HG02973 (cell line): ENCODE measurements around the gene GSK3B.
"Not testable (repeated sequence)": the region's sequence is repeated elsewhere in the genome, so short reads cannot be mapped to it uniquely, and the experiment has no call there.

ENCODE experiments used
- ATAC-seq: cut with Tn5 transposase; IDR thresholded peaks from one replicate; pipeline ENCODE4 v1.9.1; 2021; ENCODE audit warnings: moderate library complexity; ENCODE audit not compliant: unreplicated experiment

GSK3B gene

GRCh38 chr3:120018299-120018698, 75.9 kb downstream of the GSK3B start:
- no peak for ATAC-seq

DNA sequence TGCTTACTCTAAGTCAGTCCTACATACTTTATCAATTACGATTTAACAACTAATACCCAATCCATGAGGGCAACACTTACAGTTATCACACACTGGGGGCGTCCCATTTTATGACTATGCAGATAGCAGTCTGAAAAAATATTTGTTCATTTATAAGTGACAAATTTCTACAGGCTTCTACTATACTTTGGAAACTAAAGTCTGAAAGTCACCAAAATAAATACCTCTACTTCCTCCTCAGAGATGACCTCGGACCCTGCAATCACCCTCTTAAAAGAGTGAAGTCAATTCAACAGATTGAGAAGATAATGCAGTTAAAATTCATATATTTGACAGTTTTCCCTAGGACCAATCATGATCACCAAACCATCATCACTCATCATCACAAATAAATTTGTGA, 76.6 kb downstream of the GSK3B start:
- ATAC-seq, result no peak

DNA sequence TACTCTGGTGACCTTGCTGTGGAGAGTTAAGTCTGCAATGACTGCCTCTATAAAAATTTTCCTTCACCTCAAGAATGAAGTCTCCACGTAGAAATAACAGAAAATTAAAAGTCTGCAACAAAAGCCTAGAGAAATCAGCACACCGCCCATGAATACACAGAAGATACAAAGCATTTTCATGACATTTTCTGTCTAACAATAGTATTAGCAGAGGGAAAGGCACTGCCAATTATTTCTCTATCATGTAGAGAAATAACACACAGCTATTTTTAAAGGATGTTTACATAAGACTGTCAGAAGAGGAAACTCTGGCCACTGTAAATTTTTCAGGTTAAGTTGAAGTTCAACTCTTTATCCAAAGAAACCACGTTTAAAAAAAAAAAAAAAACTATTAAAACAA, 80.8 kb downstream of the GSK3B start:
- no peak for ATAC-seq

DNA sequence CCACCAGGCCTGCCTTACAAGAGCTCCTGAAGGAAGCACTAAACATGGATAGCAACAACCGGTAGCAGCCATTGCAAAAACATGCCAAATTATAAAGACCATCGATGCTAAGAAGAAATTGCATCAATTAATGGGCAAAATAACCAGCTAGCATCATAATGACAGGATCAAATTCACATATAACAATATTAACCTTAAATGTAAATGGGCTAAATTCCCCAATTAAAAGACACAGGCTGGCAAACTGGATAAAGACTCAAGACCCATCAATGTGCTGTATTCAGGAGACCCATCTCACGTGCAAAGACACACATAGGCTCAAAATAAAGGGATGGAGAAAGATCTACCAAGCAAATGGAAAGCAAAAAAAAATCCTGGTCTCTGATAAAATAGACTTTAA, 88.5 kb downstream of the GSK3B start:
- ATAC-seq, result not testable (repeated sequence)

DNA sequence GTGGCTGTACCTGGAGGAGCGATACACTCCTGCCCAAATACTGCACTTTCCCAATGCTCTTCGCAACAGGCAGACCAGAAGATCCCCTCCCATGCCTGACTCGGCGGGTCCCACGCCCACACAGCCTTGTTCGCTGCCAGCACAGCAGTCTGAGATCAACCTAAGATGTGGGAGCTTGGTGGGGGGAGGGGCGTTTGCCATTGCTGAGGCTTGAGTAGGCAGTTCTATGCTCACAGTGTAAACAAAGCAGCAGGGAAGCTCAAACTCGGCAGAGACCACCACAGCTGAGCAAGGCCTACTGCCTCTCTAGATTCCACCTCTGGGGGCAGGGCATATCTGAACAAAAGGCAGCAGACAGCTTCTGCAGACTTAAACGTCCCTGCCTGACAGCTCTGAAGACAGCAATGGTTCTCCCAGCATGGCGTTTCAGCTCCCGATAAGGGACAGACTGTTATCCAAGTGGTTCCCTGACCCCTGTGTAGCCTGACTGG, 90.2 kb downstream of the GSK3B start:
- ATAC-seq, result not testable (repeated sequence)

GRCh38 chr3:119998166-119998565, 96.1 kb downstream of the GSK3B start:
- no peak for ATAC-seq

GRCh38 chr3:119990888-119991287, 103.4 kb downstream of the GSK3B start:
- ATAC-seq, result no peak

- ATAC-seq, result no peak
These were observed 104.1 kb downstream of the GSK3B start for GRCh38 chr3:119989981-119990655.

GRCh38 chr3:119986812-119987211, 107.4 kb downstream of the GSK3B start:
- not testable (repeated sequence) for ATAC-seq

GRCh38 chr3:119981386-119981785, 112.9 kb downstream of the GSK3B start:
- no peak for ATAC-seq

GRCh38 chr3:119978554-119979208, 115.6 kb downstream of the GSK3B start:
- no peak for ATAC-seq

DNA sequence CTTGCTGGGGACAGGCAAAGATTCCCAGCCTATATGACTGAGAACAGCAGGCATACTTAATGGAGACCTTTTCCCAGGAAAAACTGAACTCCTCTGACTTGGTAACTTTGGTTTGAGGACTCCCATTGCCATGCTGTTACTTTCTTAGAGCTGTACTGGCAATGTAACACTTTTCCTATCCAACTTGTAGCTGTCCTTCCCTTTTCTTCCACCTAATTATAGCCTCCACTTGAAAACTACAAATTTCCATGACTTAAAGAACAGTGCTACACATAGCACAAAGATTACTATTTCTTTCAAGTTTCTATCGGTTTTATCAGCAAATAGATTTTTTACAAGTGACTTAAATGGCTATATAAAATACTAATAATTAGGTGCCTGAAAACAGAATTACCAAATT, 116.9 kb downstream of the GSK3B start:
- no peak for ATAC-seq

DNA sequence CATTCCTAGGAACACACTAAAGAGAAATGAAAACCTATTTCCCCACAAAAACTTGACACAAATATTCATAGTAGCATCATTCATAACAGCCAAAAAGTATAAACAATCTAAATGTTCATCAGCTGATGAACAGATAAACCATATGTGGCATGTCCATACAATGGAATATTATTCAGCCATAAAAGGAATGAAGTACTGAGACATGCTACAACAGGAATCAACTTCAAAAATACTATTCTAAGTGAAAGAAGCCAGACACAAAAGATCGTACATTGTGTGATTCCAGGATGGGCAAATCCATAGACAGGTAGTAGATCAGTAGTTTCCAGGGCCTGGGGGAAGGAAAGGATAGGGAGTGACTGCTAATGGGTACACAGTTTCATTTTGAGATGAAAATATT, 118.0 kb downstream of the GSK3B start:
- no peak for ATAC-seq

- no peak for ATAC-seq
These were observed 119.6 kb downstream of the GSK3B start for GRCh38 chr3:119974656-119975055.

DNA sequence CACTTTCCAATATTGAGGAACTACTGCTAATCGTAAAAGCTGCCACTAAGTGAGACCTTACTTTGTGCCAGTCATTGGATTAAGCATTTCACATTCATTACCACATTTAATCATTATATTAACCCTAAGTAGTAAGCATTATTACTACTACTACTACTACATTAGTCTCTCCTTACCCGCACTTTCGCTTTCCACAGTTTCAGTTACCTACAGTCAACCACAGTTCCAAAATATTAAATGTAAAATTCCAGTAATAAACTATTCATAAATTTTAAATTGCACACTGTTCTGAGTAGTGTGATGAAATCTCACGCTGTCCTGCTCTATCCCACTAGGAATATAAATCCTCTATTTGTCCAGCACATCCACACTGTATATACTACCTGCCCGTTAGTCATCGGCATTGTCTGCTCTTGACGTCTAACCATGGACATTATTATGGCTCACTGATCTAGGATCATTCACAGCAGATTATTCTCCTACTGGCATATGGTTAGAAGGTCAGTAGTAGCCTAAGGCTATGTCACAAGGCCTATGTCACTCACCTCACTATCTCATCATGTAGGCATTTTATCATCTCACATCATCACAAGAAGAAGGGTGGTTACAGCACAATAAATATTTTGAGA, 121.1 kb downstream of the GSK3B start:
- ATAC-seq, result no peak

- ATAC-seq, result no peak
These were observed 124.5 kb downstream of the GSK3B start for GRCh38 chr3:119969759-119970158.

DNA sequence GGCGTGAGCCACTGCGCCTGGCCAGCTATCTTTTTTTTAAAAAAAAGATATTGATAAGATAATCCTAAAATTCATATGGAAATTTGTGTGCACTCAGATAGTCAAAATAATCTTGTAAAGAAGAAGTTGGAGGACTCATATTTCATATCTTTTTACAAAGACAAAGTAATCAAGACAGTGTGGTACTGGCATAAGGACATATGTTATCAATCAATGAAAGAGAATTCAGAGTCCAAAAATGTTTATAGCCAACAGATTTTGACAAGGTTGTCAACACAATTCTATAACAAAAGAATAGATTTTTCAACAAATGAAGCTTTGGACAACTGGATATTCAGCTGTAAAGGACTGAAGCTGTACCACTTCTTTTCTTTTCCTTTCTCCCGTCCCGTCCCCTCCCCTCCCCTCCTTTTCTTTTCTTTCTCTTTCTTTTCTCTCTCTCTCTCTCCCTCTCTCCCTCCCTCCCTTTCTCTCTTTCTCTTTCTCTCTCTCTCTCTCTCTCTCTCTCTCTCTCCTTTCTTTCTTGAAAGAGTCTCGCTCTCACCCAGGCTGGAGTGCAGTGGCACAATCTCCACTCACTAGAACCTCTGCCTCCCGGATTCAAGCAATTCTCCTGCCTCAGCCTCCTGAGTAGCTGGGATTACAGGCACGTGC, 126.8 kb downstream of the GSK3B start:
- ATAC-seq, result no peak

- no peak for ATAC-seq
These were observed 128.6 kb downstream of the GSK3B start for GRCh38 chr3:119965692-119966091.

GRCh38 chr3:119964294-119964693, 130.0 kb downstream of the GSK3B start:
- ATAC-seq, result no peak

DNA sequence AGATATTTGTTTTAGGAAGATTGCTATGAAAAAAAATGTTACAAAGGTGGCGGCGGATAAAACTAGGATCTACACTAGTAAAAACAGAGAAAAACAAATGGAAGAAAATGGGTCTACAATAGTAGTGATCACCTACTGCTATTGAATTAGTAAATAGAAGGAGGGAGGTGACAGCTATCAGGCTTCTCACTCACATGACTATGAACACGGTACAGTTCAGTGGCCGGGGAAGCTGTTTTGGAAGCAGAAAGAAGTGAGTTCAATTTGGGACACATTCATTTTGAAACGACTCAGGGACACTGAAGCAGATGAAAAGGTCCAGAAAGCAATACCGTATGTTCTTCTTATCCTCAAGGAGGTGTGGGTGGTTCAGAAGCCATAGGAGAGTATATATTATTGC, 138.3 kb downstream of the GSK3B start:
- ATAC-seq, result no peak

DNA sequence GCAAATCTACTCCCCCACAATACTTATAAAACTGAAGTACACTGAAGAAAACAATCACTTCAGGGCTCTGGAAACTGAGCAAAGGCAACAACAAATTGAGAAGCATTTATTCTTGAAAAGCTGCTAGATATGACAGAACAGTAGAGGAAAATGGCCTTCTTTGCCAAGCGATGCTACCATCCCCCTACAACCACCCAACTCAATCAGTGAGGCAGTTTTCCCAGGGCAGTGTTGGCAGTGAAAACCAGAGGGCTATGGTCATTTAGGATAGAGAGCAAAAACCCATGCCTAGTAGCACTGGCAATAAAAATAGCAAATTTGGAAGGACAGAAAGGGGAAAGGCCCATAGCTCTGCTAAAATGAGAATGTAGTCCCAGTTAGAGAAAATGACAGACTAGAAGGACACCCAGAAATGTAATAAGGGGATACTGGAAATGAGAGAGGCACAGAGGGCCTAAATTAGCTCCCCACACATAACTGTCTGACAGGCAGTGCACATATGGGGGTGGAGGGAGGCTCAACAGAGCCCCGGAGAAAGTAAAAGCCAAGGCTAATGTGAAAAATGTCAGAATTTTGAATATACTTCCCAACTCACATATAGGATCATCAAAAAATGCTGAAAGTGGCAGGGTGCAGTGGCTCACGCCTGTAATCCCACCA, 143.5 kb downstream of the GSK3B start:
- no peak for ATAC-seq
